Left ventricle myocardium inferior (tissue), 1 donor: ENCODE results near the gene ADAM19. TPM values are rescaled to one million over a fixed set of nuclear protein-coding genes. Genes with fewer than 3 reads are reported as not detected.

ENCODE experiments used
- DNase-seq: peaks from one replicate; pipeline ENCODE4 v3.0.0-alpha.2; 2020
- H3K27ac ChIP-seq: fragments of 200-600 bp; replicated peaks from 2 replicates; pipeline ENCODE4 v1.8.0; 2021
- H3K27me3 ChIP-seq: fragments of 200-600 bp; 2 replicates; pipeline ENCODE4 v1.8.0; 2021; ENCODE audit warnings: low read depth
- H3K36me3 ChIP-seq: fragments of 200-600 bp; 2 replicates; pipeline ENCODE4 v1.8.0; 2021
- H3K4me1 ChIP-seq: fragments of 200-600 bp; 2 replicates; pipeline ENCODE4 v1.8.0; 2021
- H3K4me3 ChIP-seq: fragments of 200-600 bp; 2 replicates; pipeline ENCODE4 v1.8.0; 2021; ENCODE audit warnings: mild to moderate bottlenecking, moderate library complexity
- H3K9me3 ChIP-seq: fragments of 200-600 bp; replicated peaks from 2 replicates; pipeline ENCODE4 v1.8.0; 2021
- intact Hi-C: fragments of 100-400 bp; cut with micrococcal nuclease; formaldehyde crosslinking; loops from one replicate; pipeline ENCODE4 v1.11.0; 2022
- total RNA-seq: library from RNA; stranded (reverse); fragmentation: NEBNext Ultra II Directional; extraction: Animal tissue kit (Norgen Biotek cat#: 25700); gene quantifications from one replicate; pipeline ENCODE4 v1.2.1, GENCODE V29; 2021
- TF ChIP-seq, protein P1 (sequence below): fragments of 200-600 bp; IDR thresholded peaks from 2 replicates; pipeline ENCODE4 v1.8.0; 2021; ENCODE audit warnings: antibody characterized with exemption, mild to moderate bottlenecking, borderline replicate concordance
- donor health status: DM: no; HTN: yes; CAD: no; lungs with severe emphysema.

The ADAM19 gene
- total RNA-seq, 1 donor from 2014 or later = 17.7 TPM

- intact Hi-C loops = loop anchor here (10.0 kb wide), 1 partner anchor 139 kb away; no protein-coding TSS in a partner anchor
Observed at GRCh38 chr5:157473383-157474320, 101.9 kb downstream of the ADAM19 start.

GRCh38 chr5:157471709-157472108 lies 103.9 kb downstream of the ADAM19 start:
- TF ChIP-seq, protein P1, sequence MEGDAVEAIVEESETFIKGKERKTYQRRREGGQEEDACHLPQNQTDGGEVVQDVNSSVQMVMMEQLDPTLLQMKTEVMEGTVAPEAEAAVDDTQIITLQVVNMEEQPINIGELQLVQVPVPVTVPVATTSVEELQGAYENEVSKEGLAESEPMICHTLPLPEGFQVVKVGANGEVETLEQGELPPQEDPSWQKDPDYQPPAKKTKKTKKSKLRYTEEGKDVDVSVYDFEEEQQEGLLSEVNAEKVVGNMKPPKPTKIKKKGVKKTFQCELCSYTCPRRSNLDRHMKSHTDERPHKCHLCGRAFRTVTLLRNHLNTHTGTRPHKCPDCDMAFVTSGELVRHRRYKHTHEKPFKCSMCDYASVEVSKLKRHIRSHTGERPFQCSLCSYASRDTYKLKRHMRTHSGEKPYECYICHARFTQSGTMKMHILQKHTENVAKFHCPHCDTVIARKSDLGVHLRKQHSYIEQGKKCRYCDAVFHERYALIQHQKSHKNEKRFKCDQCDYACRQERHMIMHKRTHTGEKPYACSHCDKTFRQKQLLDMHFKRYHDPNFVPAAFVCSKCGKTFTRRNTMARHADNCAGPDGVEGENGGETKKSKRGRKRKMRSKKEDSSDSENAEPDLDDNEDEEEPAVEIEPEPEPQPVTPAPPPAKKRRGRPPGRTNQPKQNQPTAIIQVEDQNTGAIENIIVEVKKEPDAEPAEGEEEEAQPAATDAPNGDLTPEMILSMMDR = peak; percentile 58
- Histone ChIP-seq H3K9me3 (no peaks in the 10 kb centered on the region), H3K27ac (no peak overlapping the region), H3K36me3 (no peaks in the 10 kb centered on the region), H3K4me3 (no peak overlapping the region), H3K27me3 (no peaks in the 10 kb centered on the region), H3K4me1 (peaks cover 30% of the 10 kb centered on the region)
- DNase-seq = no peak
- intact Hi-C loops = loop anchor here (10.0 kb wide), 1 partner anchor 137 kb away; no protein-coding TSS in a partner anchor

More at GRCh38 chr5:157473383-157474320, 101.9 kb downstream of the ADAM19 start:
- H3K27ac ChIP-seq = no peak overlapping the region
- no peaks in the 10 kb centered on the region for H3K27me3 ChIP-seq
- H3K4me1 ChIP-seq = peaks cover 33% of the 10 kb centered on the region
- no peaks in the 10 kb centered on the region for H3K36me3 ChIP-seq
- H3K4me3 ChIP-seq = no peak overlapping the region
- TF ChIP-seq, protein P1 = peak; percentile 30
- no peaks in the 10 kb centered on the region for H3K9me3 ChIP-seq
- DNase-seq = no peak

DNA sequence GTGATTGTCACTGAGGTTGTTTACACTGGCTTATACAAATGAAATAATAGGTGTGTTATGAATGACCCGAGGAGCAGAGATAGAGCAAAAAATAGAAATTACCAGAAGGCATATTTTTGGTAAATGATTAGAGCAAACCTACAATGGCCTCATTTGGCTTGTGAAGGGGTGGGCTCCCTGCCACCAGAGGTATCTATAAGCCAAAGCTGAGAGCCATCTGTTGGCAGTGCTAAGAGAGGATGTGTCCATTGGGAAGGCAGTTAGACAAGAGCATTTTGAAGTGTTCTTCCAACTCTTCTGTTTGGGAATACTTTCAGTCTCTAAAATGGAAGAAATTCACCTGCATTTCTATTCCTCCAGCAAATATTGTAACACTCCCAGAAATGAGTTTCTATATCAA lies 104.9 kb downstream of the ADAM19 start:
- no peaks in the 10 kb centered on the region for H3K27me3 ChIP-seq
- TF ChIP-seq, protein P1 = no peak
- no peak overlapping the region for H3K27ac ChIP-seq
- no peaks in the 10 kb centered on the region for H3K9me3 ChIP-seq
- peaks cover 30% of the 10 kb centered on the region for H3K4me1 ChIP-seq
- no peaks in the 10 kb centered on the region for H3K36me3 ChIP-seq
- intact Hi-C loops = loop anchor here (10.0 kb wide), 1 partner anchor 136 kb away; no protein-coding TSS in a partner anchor
- no peak for DNase-seq
- no peak overlapping the region for H3K4me3 ChIP-seq

DNA sequence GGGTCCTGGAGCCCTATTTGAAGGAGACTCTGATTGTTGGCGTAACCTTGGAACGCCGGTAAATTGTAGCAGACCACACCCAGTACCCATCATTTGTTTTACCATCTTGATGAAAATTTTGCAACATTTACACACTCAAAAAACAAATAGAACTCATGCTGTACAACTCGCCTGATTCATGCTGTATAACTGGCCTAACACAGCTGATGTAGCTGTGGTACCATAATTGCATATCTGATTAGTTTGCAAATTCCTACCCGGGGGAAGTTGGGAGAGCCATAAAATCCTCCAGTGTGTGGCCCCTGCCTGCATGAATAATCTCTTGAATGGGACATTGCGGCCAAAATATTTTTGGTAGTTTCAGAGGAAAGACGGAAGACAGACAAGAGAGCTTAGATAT lies 105.9 kb downstream of the ADAM19 start:
- H3K9me3 ChIP-seq = no peaks in the 10 kb centered on the region
- no peaks in the 10 kb centered on the region for H3K36me3 ChIP-seq
- no peak overlapping the region for H3K4me3 ChIP-seq
- peaks cover 28% of the 10 kb centered on the region for H3K4me1 ChIP-seq
- no peaks in the 10 kb centered on the region for H3K27me3 ChIP-seq
- TF ChIP-seq, protein P1 = no peak
- intact Hi-C loops = loop anchor here (10.0 kb wide), 1 partner anchor 135 kb away; no protein-coding TSS in a partner anchor
- H3K27ac ChIP-seq = no peak overlapping the region
- DNase-seq = no peak

DNA sequence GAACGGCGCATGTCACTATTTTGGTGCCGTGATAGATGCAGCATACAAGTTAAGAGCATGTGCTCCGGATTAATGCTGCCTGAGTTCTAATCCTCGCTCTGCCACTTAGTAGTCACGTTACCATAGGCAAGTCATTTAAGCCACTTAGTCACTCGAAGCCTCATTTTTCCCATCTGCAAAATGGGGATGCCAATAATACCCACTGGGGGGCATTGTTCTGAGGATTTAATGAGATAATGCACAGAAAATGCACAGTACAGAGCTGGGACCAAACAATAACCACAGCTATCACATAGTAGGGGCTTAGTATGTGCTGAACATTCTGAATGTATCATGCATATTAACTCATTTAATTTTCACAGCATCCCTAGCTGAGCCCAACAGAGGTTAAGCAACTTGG lies 106.5 kb downstream of the ADAM19 start:
- TF ChIP-seq, protein P1 = no peak
- Histone ChIP-seq H3K4me1 (peaks cover 22% of the 10 kb centered on the region), H3K9me3 (no peaks in the 10 kb centered on the region), H3K27ac (no peak overlapping the region), H3K4me3 (no peak overlapping the region), H3K27me3 (no peaks in the 10 kb centered on the region), H3K36me3 (no peaks in the 10 kb centered on the region)
- DNase-seq = no peak
- intact Hi-C loops = no loop called here
